C4-2B (cell line): ENCODE measurements around the gene CUL9.

Experiments
- ZFX ChIP-seq: fragments of 450-650 bp; IDR thresholded peaks from 2 replicates; pipeline ENCODE4 v1.6.1; 2017
- TF ChIP-seq, protein P1 (sequence below): fragments of 450-650 bp; conservative IDR thresholded peaks from 2 replicates; pipeline ENCODE4 v1.5.1; 2017; ENCODE audit warnings: mild to moderate bottlenecking

- TF ChIP-seq, protein P1, sequence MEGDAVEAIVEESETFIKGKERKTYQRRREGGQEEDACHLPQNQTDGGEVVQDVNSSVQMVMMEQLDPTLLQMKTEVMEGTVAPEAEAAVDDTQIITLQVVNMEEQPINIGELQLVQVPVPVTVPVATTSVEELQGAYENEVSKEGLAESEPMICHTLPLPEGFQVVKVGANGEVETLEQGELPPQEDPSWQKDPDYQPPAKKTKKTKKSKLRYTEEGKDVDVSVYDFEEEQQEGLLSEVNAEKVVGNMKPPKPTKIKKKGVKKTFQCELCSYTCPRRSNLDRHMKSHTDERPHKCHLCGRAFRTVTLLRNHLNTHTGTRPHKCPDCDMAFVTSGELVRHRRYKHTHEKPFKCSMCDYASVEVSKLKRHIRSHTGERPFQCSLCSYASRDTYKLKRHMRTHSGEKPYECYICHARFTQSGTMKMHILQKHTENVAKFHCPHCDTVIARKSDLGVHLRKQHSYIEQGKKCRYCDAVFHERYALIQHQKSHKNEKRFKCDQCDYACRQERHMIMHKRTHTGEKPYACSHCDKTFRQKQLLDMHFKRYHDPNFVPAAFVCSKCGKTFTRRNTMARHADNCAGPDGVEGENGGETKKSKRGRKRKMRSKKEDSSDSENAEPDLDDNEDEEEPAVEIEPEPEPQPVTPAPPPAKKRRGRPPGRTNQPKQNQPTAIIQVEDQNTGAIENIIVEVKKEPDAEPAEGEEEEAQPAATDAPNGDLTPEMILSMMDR, result no peak
- no peak for TF ChIP-seq ZFX
Measured at GRCh38 chr6:43258807-43259686, 77.1 kb downstream of the CUL9 start.
